NK-92 (cell line): ENCODE results near the gene LCA5L.
"Not testable (repeated sequence)": the region's sequence is repeated elsewhere in the genome, so short reads cannot be mapped to it uniquely, and the experiment has no call there.

Experiments
- DNase-seq: peaks from one replicate; lab custom pipeline; 2025; ENCODE audit not compliant: unreplicated experiment; lab: John Stamatoyannopoulos, UW

The LCA5L gene

DNA sequence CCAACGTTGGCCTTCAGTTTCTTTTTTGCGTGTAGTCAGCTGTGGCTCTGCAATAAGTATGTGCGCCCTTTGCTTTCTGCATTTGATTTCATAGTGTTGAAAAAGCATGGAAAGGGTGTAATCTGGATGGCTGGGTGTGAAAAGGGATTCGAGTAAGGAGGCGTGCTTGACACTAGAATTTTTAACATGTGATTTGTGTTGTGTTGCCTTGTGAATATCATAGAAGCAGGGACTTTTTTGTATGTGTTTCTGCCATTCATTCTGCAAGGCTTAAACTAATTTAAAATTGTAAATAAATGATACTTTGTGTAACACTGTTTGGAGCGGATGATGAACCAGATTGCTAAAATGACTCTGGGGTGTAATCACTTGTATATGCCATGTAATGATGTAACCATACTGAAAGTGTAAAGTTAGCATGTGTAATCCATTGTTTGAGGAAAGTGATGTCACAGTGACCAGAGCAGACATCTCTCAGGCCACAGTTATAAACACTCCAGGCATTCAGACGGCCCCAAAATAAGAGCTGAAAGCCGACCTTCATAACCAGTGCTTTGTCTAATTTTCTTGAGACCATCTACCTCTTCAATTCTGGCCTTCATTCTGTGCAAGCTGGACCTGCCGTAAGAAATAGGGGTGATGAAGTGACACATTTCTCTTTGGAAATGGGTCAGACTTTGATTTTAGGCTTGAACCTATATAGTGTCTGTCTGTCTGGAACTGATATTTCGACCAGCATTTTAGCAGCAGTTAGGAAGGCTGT lies 6.8 kb upstream of the LCA5L start:
- no peak for DNase-seq

DNA sequence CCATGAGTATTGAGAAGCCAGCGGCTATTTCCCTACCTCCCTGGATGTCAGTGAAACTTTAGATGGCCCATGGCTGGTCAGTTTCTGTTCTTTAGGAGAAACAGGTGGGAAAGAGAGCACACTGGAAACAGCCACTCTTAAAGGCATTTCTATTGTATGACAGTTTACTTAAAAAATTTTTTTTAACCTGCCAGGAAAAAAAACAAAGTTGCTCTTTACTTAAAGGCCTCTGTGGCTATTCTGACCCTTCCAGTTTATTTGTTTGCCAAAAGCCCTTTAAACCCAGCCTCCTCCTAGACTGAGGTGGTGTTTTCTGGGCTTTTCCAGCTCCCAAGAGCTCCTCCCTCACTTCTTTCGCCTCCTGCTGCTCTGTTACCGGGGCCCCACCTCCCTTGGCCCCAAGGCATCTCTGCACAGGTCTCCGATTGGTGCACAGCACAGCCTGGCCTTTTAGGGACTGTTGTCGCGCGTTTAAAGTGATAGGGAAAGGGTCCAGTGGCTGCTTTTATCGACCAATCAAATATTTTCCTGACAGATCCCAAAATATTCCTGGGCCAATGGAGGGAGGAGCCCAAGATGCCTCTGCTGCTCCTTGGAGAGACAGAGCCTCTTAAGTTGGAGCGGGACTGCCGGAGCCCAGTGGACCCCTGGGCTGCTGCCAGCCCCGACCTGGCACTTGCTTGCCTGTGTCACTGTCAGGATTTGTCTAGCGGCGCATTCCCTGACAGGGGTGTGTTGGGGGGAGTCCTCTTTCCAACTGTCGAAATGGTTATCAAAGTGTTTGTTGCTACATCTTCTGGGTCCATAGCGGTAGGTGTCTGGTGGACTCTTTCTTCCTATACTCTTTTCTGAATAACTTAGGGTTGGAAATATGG lies 6.0 kb upstream of the LCA5L start, which contains the start of gene SH3BGR:
SH3BGR (plus strand) TSS at position 639 of the 875 bp plus-strand sequence; CDS start at position 766, 127 bp downstream.
- no peak for DNase-seq

DNA sequence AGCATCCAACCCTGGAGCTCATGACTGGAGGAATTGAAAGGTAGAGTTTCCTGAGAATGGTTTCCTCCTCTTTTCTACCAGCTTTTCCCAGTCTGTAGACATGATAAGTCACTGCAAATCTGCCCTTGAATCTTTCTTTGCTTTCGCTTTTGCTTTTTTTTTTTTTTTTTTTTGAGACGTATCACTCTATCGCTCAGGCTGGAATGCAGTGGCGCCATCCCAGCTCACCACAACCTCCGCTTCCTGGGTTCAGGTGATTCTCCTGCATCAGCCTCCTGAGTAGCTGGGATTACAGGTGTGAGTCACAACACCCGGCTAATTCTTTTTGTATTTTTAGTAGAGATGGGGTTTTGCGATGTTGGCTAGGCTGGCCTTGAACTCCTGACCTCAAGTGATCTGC lies 1.7 kb upstream of the LCA5L start:
- no peak for DNase-seq

DNA sequence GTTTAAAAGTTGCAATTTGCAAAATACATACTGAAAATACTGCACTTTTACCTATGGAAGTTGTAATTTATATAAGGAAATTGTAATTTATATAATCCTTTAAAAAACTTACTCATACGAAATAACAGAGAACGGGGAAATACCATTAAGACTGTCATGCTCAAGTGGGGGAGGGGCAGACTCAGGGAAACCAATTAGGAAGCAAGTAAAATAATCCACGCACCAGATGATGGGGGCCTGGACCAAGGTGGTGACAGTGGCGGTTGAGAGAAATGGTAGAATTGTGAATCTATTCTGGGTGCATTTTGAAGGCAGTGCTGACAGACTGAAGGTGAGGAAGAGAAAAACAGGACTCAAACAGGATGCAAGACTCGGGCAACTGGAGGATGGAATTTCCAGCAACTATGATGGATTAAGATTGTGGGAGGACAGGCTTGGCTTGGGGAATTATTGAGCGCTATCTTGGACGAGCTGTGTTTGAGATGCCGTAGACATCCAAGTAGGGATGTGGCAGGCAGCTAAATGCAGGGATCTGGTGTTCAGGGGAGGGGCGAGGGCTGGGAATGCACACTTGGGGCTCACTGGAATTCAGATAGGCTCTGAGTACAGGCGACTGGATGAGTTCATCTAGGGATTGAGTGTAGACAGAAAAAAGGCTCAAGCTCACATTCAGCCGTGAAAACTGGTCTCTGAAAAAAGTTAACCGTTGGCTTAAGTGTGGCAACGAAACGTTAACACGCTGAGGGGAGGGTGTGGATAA lies 977 bp downstream of the LCA5L start:
- DNase-seq, result no peak

DNA sequence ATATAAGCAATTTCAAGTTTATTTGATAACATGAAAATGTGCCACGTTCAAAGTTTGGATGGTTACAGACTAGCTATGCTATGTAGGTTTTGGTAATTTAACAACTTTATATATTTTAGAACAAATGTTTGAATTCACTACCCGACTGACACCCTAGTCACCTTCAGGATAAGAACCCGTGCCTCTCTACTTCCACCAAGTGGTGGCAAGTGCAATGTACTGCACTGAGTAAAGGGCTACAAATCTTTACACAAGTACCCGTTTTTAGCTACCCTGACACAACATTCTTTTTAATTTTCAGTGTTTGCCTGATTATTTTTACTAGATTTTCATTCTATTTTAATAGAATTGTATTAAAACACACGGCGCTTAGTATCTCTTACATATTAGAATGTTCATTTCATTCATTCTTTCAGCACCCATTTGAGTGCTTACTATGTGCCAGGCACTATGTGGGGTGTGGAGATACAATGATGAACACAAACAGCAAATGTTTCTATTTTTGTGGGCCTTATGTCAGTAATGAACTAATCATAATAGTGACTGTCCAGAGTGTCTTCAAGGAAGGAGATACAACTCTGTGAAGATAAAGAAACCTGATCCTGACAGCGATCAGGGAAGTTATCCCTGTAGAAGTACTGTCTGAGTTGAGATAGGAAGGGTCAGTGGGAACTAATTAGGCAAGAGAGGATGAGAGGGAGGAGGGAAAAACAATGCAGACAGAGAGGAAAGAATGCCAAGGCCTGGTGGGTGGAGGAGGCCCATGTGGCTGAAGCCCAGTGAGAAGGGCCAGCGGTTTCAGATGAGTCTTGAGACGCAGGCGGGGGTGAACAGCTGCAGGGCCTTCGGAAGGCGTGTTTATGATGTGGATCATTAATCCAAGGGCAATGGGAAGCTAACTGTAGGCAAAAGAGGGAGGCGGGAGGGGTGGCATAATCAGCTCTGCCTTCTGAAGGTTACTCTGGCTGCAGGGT lies 3.8 kb downstream of the LCA5L start:
- no peak for DNase-seq

DNA sequence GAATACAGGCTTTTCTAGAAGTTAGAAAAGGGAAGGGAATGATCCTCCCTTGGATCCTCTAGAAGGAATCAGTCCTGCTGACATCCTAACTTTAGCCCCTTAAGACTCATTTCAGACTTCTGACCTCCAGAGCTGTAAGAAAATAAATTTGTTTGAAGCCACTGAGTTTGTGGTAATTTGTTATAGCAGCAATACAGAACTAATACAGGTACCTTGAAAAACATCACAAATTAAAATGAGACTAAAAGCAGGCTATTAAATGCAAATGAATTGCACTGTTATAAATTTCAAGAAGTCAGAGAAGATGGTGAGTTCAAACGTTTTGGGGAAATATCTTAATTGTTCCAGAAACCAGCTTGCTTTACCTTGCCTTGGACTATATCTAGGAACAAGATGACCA lies 6.3 kb downstream of the LCA5L start:
- no peak for DNase-seq

DNA sequence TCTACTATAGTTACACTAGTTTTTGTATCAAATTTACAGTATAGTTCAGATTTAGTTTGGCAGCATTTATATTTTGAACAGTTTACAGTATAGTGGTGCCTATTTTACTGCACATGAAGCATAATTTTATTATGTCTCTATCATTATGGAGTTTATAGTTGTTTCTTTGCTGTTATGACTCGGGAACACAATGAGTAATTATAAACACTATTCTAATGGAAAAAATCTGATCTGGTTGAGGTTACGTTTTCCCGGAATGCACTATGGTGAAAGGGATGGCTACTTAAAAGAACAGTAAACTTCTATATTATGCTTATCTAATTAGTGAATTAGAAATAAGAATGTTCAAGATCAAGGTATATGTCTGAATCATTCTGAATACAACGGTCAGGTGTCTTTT lies 10.6 kb downstream of the LCA5L start:
- no peak for DNase-seq

DNA sequence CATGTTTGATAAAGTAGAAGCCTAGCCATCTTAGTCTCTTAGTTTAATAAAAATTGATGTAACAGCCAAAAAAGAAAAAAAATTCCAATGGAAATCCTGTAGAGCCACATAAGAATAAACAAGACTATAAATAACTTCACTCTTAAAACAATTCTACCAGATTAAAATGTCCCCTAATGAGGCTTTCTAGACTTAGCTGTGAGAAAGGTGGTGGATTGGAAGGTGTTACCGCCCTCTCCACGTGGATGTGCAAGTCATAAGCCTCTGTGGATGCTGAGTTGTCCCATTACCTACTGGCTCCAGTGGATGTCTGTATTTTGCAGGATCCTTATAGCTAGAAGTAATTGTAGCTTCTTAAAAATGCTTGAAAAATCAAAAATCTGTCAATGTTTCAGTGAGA lies 14.6 kb downstream of the LCA5L start:
- no peak for DNase-seq

DNA sequence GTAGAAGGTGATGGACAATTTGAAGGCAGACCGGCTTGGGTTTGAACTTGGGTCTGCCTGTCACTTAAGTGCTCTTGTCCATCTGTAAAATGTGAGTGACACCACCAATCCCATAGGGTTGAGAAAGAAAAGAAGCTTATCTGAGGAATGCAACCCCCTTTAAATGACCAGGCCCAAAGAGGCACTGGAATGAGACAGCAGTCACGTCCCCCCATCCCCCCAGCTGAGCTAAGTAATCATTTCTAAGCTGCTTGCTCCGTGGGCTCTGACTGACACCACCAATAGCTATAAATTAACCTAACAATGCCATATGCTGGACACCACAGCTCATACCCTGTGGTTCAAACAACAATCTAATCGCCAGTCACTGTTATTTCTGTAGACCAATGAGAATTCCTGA lies 15.1 kb downstream of the LCA5L start:
- DNase-seq, result no peak

DNA sequence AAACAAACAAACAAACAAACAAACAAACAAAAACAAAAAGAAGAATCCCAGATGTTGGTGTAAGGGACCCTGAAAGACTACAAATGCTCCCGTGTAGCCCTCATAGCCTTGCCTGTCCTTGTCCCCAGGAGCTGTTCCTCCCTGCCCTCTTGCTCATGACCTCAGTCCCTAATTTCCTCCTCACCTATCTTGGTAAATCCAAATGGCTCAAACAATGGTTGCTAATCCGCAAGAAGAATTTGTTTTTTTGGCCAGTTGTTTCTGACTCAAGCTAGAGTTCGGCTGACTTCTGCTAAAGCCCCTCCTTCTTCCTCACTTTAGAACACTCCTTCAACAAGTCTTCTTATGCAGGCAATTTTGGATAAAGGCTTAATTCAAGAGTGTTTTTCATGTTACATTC lies 15.6 kb downstream of the LCA5L start:
- no peak for DNase-seq

DNA sequence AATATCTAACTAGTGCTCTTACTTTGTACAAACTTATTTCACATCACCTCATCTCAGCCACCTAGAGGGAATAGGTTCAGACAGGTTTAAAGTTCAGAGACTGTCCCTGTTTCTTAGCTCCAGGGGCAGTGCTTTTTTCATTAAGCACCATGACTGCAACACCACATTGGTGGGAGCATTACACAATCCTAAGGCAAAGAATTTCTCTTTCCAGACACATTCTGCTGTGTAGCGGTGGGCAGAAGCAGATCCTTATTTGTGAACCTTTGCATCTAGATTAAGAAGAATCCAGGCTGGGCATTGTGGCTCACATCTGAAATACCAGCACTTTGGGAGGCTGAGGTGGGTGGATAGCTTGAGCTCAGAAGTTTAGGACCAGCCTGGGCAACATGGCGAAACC lies 16.1 kb downstream of the LCA5L start:
- no peak for DNase-seq

DNA sequence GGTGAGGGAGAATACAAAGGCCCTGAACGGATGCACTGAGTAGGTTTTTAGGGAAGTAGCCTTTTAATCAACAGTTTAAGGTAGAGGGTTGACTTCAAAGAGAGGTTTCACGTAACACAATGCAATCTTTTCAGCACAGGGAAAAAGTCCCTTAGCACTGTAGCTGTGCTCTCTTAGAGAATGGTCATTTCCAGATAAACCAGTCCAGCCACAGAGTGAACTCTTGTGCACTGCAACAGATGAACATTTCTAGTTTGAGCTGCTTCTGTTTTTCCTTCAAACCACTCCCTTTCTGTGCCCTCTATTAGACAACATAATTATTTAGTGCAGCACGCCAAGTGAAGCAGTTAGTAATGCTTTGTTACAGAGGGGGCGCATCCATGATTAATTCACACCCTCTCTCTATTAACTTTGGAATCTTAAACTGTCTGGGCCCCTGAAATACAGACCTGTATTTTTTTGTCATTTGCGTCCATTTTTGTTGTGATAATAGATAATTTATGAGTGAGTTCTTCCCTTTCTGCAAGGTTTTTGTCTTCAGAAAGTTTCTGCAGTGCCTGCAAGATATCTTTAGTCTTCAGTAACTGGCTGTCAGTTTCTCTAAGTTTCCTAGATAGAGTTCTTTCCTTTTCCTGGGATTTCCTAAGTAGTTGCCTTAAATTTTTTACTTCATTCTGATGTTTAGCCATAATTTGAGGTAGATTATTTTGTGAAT lies 22.9 kb downstream of the LCA5L start:
- no peak for DNase-seq

DNA sequence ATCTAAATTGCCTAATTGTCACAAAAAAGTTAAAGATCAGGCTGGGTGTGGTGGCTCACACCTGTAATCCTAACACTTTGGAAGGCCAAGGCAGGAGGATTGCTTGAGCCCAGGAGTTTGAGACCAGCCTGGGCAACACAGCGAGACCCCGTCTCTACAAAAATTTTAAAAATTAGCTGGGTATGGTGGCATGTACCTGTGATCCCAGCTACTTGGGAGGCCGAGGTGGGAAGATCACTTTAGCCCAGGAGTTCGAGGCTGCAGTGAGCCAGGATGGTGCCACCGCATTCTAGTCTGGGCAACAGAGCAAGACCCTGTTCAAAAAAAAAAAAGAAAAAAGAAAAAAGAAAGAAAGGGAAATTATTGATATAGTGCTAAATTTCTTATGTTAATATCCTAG lies 26.4 kb downstream of the LCA5L start:
- DNase-seq, result not testable (repeated sequence)

DNA sequence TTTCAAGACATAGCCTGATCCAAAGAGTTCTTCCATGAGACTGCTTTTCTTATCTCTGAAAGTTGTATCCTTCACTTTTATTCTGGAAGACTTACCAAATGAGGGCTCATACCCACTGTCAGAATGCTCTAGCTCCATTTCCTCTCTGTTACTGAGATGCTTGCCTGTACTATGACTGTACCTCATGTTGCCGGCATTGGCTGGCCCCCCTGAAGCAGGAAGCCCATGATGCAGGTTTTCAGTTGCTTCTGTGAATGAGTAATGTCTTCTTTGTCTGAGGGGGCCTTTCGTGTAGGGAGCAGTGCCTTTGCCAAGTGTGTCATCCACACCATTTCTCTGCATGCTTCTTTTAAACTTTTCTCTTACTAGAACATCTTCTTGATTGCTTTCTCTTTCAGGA lies 39.5 kb downstream of the LCA5L start:
- DNase-seq, result no peak

DNA sequence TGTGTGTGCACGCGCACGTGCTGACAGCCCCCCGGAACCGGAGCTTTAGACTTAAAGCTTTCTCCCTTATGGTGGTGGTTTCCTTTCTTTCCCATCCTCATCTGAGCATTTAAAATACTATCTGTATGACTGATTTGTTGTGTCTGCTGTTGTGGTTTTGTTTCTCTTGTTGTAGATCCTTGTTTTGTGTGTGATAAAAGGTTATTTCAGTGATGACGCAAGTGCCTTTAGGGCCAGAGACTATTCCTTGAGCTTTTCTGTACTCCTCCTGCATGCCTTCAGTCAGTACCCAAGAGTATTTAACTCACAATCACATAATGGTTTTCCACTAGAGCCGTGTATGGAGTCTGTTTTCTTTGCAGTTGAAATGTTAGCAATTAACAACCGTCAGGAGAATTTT lies 45.4 kb downstream of the LCA5L start:
- DNase-seq, result no peak

DNA sequence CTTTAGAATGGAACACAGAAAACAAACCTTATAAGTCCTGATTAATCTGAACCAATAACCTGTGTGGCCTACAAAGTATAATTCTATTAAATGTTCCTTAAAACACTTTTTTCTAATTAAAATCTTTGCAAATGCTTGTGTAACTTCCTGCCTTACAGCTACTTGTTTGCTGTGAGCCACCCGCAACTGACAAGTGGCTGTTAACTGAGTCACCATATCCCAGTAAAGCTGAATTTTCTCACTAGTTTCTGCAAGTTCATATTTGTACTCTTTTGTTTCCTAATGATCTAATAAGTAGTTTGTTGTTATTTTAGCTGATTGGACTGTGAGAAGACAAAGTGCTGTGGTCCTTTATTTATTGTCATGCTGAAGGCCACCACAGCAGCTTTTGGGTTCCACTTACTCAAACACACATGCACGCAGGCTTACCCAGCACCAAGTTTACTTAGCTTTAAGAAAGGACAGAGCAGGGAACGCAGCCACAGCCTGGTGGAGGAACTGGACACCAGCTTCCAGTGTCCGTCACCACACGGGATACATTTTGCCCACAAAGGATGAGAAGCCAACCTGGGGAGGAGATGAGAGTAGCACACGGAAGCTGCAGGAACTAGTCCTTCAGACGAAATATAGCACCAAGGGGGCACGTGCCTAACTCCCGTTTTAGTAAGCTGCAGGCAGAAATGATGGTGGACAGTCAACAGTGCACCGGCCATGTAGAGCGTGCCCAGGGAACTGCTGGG lies 47.8 kb downstream of the LCA5L start:
- no peak for DNase-seq

DNA sequence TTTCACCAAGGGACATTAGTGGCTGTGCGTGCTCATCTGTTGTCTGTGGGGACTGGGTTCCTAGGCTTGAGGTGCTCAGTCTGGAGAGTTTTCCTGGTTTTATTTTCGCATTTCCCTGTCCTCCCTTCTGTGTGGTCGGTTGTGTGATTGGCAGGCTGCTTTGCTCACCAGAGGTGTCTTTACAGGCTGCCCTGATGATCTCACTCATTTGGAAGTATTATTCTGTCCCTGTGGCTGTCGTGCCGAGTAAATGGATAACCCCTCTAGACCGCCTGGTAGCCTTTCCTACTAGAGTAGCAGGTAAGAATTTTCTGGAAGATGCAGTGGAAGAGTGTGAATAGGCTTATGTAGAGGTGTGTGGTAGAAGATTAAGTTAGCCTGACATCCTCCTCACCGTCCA lies 52.6 kb downstream of the LCA5L start:
- DNase-seq, result no peak

DNA sequence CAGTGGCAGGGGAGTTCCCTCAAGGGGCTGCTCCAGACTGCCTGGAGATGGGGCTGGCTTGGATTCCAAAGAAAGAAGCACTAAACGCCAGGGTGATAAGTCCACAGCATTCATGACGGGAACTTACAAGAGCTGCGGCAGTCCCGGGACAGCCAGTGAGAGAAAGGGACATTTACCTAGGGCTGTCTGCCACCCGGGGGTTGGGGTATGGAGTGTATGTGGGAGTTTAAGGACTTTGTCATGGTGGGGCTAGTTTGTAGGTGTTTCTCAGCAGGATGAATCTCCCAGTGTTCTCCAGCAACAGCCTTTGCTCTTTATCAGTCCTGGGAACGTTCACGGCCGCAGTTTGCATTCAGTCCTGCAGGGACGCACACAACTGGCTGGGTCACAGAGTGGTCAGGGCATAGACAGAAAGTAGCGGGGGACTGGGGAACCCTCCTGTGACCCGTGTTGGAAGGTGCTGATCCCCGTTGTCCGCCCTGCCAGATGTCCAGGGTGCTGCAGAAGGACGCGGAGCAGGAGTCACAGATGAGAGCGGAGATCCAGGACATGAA lies 55.3 kb downstream of the LCA5L start:
- DNase-seq, result no peak

DNA sequence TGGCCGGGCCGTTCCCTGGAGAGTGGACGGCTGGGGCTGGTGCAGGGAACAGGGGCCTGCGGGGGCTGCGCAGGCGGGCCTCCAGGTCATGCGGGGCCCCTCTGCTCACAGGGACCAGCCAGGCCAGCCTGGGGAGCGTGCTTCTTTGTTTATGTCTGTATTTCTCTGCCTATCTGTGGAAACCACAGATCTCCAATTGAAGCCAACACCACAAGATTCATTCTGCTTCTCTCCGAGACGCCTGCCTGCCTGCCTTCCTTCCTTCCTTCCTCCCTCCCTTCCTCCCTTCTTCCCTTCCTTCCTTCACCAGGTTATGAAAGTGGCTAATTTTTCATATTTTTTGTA lies 56.8 kb downstream of the LCA5L start:
- no peak for DNase-seq
